Embryonic facial prominence (tissue), 1 donor: ENCODE data around the gene ADGRG6.
"Not testable (repeated sequence)": the region's sequence is repeated elsewhere in the genome, so short reads cannot be mapped to it uniquely, and the experiment has no call there.

Experiments used
- DNase-seq: peaks from one replicate; pipeline ENCODE4 v3.0.0-alpha.2; 2016; ENCODE audit errors: extremely low spot score

Gene ADGRG6

GRCh38 chr6:142409794-142410193, 108.0 kb downstream of the ADGRG6 start:
- DNase-seq: no peak

GRCh38 chr6:142411145-142411544, 109.3 kb downstream of the ADGRG6 start:
- no peak for DNase-seq

DNA sequence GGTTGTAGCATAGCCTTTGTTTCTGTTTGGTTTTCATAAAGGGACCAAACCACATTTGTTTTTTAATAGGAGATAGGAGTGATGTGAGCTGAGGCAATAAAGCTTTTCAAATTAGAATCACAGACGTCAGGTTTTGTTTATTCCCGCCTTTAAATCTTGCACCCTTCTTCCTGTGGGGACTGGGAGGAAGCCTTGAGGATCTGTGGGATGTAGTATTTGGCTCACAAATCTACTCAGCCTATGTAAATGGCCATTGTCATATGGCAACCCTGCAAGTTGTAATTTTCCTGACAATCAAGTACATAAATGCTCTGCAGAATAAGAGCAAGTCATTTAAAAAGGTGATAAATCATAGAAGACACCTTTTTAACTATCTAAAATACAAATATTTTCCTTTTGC, 110.4 kb downstream of the ADGRG6 start:
- DNase-seq: no peak

DNA sequence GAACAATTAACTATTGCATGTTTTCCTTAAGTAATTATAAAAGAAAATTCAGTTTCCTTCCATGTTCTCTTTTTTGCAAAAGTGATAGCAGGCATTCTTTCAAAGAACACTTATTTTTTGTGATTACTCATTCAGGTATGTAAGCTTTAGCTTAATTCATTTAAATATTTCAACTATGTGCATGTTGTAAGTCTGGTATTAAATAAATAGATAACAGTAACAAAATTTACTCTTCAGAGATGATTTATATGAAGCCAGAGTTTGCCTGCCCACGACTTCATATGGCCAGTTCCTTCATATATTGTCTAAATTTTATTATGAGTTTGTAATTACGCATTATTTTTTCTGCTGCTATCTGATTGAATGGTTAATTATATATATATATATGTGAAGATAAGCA, 110.9 kb downstream of the ADGRG6 start:
- DNase-seq: no peak

GRCh38 chr6:142413111-142413510, 111.3 kb downstream of the ADGRG6 start:
- DNase-seq: no peak

DNA sequence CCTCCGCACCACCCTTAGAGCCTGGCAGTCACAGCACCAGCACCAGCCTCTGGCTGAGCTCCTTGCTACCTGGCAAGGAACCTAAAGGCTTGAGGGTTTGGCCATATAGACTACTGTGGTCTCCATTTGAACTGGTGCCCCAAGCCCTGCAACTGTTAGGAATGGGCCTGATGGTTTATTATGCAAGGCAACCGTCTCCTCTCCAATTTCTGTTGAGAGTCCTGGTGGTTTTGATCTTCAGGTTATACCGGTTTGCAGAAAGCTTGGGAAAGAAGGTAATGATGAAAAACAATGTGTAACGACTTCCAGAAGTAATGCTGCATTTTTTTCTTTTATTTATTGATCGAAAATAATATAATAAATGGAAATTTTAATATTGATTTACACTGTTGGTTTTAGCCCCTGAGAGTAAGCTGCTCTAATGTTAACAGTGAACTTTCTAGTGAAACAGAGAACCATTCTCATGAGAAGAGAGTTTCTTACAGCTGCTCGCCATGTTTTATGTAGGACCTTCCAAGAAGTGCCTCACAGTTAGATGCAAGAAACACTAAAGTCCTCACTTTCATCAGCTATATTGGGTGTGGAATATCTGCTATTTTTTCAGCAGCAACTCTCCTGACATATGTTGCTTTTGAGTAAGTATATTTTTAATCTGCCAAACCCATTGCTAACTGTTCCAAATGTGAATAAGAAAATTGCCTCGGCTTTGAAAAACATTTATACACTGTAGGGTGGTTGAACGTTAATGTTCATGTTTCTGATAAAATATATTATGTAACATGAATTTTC, 112.8 kb downstream of the ADGRG6 start:
- DNase-seq: no peak

- DNase-seq: no peak
These were observed 114.4 kb downstream of the ADGRG6 start for GRCh38 chr6:142416179-142416578.

DNA sequence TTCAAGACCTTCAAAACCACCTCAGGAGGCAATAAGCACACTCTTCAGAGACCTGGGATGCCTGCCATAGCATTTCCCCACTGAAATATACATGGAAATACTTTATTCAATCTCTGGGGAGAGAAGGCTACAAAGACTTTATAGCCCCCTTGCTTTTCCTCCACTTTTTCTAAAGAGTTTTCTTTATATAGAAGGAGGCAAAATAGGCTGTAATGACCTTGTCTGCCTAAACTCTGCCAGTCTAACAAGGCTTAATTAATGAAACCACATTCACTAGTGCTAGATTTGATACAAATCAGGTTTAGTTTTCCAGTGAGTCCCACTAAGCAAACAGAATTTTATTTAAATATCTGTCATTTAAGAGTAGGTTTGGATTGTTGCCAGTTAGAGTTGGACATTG, 114.9 kb downstream of the ADGRG6 start:
- no peak for DNase-seq

DNA sequence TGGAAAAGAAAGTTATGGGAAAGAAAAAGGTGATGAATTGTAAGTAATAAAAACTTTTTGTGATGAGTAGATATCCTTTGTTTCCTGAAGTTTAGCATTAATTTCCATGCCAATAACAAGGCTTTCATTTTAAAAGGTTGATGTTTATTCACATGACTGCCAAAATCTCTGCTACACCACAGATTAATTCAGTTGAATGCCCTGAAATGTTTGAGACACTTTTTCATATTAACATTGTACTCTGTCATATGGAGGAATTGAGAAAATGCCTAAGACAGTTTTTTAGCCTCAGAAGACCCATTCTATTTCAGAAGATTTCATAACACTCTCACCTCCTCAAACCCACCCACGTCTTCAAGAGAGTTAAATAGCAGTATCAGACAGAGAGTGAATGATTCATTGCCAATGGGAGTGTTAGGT, 115.5 kb downstream of the ADGRG6 start:
- DNase-seq: no peak

- DNase-seq: no peak
These were observed 117.3 kb downstream of the ADGRG6 start for GRCh38 chr6:142419071-142419470.

DNA sequence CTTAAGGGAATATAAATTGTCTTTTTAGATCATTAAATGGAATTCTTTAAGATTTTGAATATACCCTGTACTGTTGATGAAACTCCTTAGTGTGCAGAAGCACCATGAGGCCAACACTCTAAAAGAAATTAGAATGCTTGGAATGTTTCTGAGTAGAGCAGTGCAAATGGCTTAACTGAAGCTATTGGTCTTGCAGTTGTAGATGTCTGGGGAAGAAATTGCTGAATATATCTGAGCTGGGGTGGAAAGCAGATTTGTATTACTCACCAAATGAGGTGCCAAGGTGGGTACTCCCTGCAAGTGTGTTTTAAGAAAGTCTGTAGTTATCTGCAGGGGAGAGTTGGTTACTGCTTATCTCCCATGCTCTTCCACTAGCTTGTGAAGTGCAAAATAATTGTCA, 119.0 kb downstream of the ADGRG6 start:
- no peak for DNase-seq

DNA sequence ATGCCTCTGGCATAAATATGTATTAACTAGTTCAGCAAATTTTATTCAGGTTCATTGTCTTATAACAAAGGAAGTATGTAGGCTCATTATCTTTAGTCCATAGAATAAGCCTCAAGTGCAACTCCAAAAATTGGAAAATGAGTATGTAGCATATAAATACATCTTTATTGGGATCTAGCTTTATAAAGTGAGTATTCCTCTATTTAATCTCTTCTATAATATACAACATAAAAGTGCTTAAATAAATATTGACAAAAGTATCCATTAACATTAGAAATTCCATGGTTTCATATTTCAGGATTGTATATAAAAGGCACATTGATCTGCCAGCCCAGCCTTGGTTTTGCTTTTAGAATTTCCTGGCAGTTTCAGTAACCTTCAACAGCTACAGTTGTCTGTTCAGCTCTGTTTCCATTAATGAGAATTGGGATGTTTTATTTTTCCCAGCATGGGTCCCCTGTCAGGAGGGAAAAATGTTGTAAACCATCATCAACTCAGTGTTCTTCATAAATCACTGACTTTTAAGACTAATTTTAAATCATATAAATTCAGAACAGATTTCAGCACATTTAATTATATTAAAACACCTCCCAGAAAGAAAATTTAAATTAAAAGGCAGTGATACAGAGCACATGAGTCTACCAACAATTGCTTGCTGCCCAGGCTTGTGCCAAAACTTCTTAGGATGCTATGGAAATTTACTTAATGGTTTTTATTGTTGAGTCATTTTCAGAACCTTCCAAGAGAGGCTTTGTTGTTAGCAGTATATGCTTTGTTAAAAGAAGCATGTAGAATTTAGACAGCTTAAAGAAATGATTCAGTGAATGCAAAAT, 119.7 kb downstream of the ADGRG6 start:
- DNase-seq: no peak

GRCh38 chr6:142426444-142427132, 124.8 kb downstream of the ADGRG6 start:
- not testable (repeated sequence) for DNase-seq

DNA sequence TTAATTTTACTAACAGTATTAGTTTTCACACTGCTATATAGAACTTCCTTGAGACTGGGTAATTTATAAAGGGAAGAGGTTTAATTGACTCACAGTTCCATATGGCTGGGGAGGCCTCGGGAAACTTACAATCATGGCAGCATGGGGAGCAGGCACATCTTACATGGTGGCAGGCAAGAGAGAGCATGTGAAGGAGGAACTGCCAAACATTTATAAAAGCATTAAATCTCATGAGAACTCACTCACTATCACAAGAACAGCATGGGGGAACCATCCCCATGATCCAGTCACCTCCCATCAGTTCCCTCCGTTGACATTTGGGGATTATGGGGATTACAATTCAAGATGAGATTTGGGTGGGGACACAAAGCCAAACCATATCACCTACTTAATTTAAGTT, 126.7 kb downstream of the ADGRG6 start:
- DNase-seq: not testable (repeated sequence)

- no peak for DNase-seq
These were observed 127.4 kb downstream of the ADGRG6 start for GRCh38 chr6:142429195-142429594.

DNA sequence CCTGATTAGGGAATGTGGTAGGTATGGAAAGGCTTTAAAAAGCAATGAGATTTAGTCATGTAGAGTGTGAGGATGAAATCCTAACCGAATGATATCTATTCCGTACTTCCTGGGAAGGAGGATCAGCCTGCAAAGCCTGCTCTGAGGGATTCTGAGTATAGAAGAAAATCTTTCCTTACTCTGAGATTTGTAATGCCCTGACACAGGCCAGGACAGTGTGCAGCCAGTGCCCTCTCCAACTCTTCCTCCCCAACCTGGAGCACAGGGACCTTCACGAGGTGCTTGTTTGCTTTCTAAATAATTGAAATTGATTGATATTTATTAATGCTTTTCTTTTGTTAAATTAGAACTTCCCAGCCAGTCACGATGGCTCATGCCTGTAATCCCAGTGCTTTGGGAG, 131.6 kb downstream of the ADGRG6 start:
- no peak for DNase-seq

GRCh38 chr6:142438898-142439297, 137.1 kb downstream of the ADGRG6 start:
- no peak for DNase-seq

DNA sequence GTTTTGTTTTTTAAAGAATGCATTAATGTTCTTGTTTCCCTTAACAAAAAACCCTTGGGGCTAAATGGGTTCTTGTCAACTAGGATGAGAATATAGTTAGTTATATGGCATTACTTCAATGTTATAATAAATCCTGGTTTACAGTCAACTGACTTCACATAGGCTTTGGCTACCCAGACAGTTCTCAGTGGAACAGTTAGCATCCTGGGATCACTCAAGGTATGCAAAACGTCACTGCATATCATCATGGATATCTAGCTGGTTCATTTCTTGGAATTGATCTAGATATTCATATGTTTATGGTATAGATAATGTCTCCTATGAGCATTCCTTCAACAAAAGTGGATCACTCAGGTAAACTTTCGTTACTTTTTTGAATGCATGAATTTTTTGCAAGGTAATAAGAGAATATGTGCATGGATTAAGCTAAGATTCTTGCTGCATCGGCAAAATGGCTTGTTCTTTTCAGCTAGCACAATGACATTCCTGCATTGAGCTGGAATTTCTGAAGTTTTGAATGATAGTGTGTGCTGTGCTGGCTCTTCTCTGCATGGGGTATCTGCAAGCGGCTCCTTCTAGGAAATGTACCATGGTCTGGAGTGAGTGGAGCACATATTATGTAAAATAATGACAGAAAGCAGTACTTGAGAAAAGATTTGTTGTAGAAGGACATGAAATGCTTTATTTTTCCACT, 138.9 kb downstream of the ADGRG6 start:
- DNase-seq: no peak

DNA sequence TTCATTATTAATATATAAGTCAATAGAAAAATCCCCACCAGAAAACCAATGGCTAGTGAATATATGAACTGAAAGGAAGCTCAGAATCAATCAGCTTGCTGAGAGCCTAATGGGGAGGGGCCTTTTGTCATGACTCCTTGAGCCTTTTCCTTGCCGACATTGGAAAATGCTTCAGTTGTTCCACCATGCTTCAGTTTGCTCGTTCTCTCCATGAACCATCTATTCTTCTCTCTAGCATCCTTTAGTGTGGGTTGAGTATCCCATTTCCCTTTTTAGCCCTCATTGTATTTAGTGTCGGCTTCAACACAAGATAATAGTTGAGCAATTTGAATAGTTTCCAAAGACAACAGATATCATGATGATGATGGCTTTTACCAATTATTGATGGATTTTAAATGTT, 139.9 kb downstream of the ADGRG6 start:
- no peak for DNase-seq

DNA sequence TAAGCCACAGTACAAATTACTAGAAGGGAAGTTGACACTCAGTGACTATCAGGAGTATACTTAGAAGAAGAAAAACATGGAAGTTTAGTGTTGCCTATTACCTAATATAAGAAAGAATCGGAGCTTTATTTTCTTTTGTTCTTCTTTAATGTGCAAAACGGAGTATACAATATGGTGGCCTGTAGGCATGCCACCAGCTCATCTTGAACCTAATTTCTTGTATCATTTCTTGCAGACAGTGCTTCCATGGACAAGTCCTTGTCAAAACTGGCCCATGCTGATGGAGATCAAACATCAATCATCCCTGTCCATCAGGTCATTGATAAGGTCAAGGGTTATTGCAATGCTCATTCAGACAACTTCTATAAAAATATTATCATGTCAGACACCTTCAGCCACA, 141.3 kb downstream of the ADGRG6 start:
- DNase-seq: no peak

DNA sequence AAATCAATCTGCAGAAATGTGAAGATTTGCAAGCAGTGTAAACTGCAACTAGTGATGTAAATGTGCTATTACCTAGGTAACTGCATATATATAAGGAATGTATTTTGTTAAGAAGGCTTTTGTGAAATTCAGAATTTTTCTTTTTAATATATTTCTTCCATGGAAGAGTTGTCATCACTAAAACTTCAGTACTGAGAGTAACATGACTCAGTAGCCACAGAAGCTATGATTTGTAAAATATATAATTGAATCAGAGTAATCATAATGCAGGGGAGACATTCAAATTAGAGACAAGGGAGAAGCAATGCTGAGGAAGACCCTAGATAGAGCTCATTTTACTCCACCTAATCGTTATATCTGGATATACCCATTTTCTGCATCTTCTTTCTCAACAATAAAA, 141.7 kb downstream of the ADGRG6 start:
- no peak for DNase-seq

- DNase-seq: no peak
These were observed 142.6 kb downstream of the ADGRG6 start for GRCh38 chr6:142444376-142444775.
